Activated naive CD4-positive, alpha-beta T cell treated with anti-CD3 and anti-CD28 coated beads, Interleukin-2, amount 50 U/mL, for 72 hours (primary cell): ENCODE measurements around the gene RASL11B. TPM values are rescaled to one million over a fixed set of nuclear protein-coding genes. Genes with fewer than 3 reads are reported as not detected.

Source experiments
- ATAC-seq, 2 donors: fragments of 150-1000 bp; cut with Tn5 transposase; 2 replicates each; pipeline ENCODE4 v1.10.0; 2021; ENCODE audit warnings: mild to moderate bottlenecking in 2 of 2, moderate library complexity in 2 of 2
- DNase-seq, 2 donors: peaks; one replicate each; pipeline ENCODE4 v3.0.0; 2021 to 2022; ENCODE audit warnings: low spot score in 2 of 2
- H3K27ac Mint-ChIP-seq, 2 donors: one replicate each; pipeline ENCODE4 v1.8.0; 2022; ENCODE audit warnings: mild to moderate bottlenecking in 2 of 2, mixed read lengths in 2 of 2
- H3K36me3 Mint-ChIP-seq, 2 donors: one replicate each; pipeline ENCODE4 v1.8.0; 2022; ENCODE audit warnings: mixed read lengths in 2 of 2
- H3K9me3 Mint-ChIP-seq, 2 donors: one replicate each; pipeline ENCODE4 v1.8.0; 2022; ENCODE audit warnings: mixed read lengths in 2 of 2
- total RNA-seq, 2 donors: library from RNA; stranded (reverse); gene quantifications; one replicate each; pipeline ENCODE4 v1.2.3, GENCODE V29; 2022

Gene RASL11B
- total RNA-seq, 2 donors from 2014 or later = 0.14 to 0.84 TPM

GRCh38 chr4:52838729-52839586 is 23.2 kb upstream of the RASL11B start:
- no peaks in the 10 kb centered on the region for H3K9me3 Mint-ChIP-seq
- no peak overlapping the region for H3K27ac Mint-ChIP-seq
- DNase-seq = no peak
- ATAC-seq = no peak
- H3K36me3 Mint-ChIP-seq = no peaks in the 10 kb centered on the region

DNA sequence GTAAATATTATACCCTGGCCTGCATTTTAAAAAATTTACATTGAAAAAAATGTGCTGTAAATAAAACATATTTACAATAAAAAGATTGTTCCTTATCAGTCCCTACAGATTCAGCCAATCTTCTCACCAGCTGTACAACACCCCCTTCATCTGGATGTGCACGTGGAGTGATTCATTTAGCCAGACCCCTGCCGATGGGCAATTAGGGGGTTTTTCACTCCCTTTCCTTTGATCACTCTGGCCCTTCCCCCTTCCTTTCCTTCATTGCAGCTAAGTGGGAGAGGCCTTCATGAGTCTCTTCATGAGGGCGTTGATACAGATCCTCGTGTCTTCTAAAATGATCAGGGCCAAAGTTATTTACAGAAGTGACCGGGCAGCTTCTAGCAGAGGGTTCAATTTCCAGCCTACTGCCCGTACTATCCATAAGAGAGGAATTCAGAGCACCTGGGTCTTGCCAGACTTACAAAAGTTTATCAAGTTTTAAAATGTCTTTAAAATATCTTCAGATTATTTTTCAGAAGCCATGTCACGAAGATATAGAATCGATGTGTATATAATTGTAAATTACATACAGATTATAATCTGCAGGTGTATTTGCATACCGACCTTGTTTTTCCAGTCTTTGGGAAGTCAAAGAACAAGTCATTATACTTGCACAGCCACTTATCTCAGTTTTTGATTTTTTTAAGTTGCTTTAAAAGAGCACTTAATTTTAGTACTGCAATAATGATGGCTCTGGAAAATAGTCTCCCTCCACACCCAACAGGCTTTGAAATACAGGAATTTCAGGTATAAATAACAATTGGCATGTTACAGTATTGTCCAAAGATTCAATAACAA is 21.4 kb upstream of the RASL11B start:
- H3K36me3 Mint-ChIP-seq = no peaks in the 10 kb centered on the region
- ATAC-seq (no peak), DNase-seq (no peak)
- H3K9me3 Mint-ChIP-seq = no peaks in the 10 kb centered on the region
- H3K27ac Mint-ChIP-seq = no peak overlapping the region

DNA sequence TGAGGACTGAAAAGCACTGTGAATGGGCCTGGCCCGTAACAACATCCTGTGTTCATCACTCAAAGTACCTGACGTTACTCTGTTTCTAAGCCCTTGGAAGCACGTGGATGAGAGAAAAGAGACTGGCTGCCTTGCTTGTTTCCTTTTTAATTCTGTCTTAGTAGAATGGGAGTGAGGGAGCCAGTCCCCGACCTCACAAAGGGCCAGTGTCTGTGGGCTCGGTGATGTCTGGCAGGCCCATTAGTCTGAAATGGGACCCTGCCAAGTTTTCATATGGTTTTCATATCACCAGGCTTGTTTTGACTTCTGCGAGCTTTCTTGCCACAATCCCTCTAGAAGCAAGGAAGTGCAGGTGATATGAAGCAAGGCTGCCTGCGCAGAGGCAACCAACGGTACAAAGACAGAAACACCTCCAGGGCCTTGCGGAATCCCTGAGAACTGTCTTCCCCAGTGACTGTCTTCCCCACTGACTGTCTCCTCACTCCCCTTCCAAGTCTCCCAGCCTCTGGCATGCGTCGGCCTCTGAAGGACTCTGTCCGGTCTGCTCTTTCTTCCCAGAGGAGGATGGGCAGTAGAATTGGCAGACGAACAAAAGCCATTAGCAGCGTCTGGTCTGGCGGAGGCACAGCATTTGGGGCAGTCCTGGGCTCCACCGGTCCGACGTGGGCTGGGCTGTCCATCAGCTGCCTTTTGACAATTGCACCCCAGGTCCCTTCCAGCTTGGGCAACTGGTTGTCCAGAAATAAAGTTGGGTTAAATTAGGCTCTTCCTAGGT is 20.2 kb upstream of the RASL11B start:
- no peak for ATAC-seq
- H3K9me3 Mint-ChIP-seq = no peaks in the 10 kb centered on the region

DNA sequence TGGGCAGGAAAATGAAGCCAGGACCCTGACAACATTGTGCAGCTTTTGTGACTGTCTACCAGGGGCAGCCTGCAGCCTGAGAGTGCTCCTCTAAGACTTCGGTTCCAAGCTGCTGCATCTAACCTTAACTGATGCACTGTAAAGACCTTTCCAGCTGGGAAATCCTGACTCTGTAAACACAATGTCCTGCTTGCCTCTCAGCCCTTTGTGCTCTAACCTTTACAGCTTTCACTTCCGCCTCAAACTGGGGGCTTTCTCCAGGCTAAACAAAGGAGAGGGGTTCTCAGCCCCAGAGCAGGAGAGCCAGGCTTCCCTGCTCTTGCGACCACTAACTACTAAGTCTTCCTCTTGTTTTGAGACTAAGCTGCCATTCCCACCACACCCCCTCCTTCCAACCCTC is 19.3 kb upstream of the RASL11B start:
- ATAC-seq (no peak), DNase-seq (no peak)
- H3K36me3 Mint-ChIP-seq = no peaks in the 10 kb centered on the region
- no peaks in the 10 kb centered on the region for H3K9me3 Mint-ChIP-seq
- no peak overlapping the region for H3K27ac Mint-ChIP-seq

More for the DNA sequence above, 20.2 kb upstream of the RASL11B start:
- DNase-seq = no peak
- Mint-ChIP-seq H3K27ac (no peak overlapping the region), H3K36me3 (no peaks in the 10 kb centered on the region)

DNA sequence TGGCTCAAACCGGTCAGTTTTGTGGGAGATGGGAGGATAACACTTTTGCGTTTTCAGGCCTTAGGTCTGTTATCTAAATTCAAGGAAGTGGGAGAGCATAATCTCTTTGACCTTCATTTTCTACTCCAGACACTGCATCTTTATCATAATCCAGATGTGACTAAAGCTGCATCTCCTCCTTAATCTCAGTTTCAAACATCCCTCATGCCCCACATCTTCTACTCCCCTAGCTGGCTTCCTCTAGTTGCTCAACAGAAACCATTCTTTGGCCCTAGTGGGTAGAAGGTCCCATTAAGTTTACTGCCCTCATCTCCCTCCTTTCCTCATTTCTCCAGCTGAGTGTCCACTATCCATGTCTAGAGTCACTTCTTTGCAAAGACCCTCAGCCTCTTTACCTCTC is 18.8 kb upstream of the RASL11B start:
- DNase-seq (no peak), ATAC-seq (peak in 1 of 2 donors; percentile 43)
- Mint-ChIP-seq H3K36me3 (no peaks in the 10 kb centered on the region), H3K27ac (no peak overlapping the region), H3K9me3 (no peaks in the 10 kb centered on the region)

GRCh38 chr4:52843958-52844357 is 18.2 kb upstream of the RASL11B start:
- Mint-ChIP-seq H3K27ac (peak overlapping the region in 1 of 2 donors; percentile 4), H3K36me3 (no peaks in the 10 kb centered on the region), H3K9me3 (no peaks in the 10 kb centered on the region)
- ATAC-seq = no peak
- no peak for DNase-seq

DNA sequence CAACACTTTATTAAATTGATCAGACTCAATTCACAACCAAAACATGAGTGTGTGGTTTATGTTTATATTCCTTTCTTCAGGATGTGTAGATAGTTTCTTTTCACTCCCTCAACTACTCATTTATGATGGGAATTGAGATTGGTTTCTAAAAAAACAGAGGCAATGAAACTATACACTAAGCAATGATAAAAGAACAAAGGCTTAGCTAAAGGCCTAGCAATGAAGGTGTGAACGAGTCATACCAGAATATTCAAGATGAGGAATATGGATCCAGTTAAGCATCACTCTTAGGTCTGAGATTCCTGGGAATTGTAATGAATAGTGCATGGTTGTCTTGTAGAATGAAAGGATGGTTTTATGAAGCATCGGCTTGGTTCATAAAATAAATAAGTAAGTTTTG is 17.5 kb upstream of the RASL11B start:
- H3K9me3 Mint-ChIP-seq = no peaks in the 10 kb centered on the region
- ATAC-seq (peak; percentile 53 to 91), DNase-seq (no peak)
- no peak overlapping the region for H3K27ac Mint-ChIP-seq
- no peaks in the 10 kb centered on the region for H3K36me3 Mint-ChIP-seq

DNA sequence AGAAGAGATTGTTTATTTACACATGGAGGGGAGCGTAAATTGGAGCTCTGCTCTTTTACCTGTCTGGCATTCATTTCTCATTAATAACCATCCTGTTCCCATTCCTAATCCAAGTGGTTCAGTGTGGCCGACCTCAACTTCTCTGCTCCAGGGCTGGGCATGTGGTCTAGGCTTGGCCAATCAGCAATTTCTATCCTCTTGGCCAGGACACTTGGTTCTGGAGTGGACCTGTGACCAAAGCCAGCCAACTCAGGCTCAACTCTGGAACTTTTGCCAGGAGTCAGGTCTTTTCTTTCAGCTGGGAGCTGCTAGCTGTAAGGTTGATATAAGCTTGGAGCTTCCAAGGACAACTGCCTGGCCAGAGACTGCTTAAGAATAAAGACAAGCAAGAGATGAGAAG is 15.6 kb upstream of the RASL11B start:
- no peaks in the 10 kb centered on the region for H3K9me3 Mint-ChIP-seq
- no peaks in the 10 kb centered on the region for H3K36me3 Mint-ChIP-seq

DNA sequence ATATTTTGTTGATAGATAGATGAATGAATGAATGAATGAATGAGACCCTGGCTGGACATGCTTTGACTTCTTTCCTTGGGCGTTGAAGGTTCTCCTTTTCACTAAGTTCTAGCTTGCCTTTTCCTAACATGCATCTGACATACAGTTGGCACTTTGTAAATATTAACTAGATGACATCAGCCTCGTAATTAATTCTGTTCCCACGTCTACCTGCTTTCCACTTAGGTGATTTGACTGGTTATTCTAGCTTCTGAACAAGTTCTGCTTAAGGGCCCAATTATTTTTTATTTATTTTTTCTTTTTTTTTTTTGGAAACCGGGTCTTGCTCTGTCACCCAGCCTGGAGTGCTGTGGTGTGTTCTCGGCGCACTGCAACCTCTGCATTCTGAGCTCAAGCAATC is 13.9 kb upstream of the RASL11B start:
- no peak for DNase-seq
- ATAC-seq = no peak
- H3K9me3 Mint-ChIP-seq = no peaks in the 10 kb centered on the region
- no peaks in the 10 kb centered on the region for H3K36me3 Mint-ChIP-seq
- H3K27ac Mint-ChIP-seq = no peak overlapping the region

More for the DNA sequence above, 15.6 kb upstream of the RASL11B start:
- no peak for ATAC-seq
- H3K27ac Mint-ChIP-seq = no peak overlapping the region
- DNase-seq = no peak

DNA sequence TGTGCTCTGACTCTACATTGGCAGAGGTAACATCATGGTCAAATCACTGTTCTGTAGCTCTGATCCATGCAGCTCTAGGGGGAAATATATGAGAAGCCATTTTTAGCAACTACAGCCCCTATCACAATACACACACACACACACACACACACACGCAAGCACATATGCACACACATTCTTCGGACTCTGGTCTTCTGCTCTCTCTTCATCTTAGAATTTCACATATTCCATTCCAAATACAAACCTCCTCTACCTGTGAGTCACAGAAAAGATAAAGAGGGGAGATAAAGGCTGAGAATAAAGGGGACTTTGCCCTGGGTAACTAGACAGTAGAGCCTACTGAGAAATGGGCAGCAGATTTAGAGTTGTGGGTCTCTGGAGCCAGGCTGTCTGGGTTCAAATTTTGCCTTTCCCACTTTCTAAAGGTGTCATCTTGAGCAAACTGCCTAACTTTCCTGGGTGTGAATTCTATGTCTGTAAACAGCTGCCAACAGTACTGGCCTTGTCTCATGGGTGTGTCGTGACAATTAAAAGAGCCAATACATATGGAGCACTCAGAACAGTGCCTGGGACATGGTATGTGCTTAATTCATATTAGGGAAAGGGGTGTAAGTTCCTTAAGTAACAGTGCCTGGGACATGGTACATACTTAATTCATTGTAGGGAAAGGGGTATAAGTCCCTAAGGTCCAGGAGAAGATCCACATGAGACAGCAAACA is 11.6 kb upstream of the RASL11B start:
- no peak for ATAC-seq
- no peaks in the 10 kb centered on the region for H3K9me3 Mint-ChIP-seq
- no peaks in the 10 kb centered on the region for H3K36me3 Mint-ChIP-seq
- DNase-seq = no peak
- H3K27ac Mint-ChIP-seq = no peak overlapping the region

DNA sequence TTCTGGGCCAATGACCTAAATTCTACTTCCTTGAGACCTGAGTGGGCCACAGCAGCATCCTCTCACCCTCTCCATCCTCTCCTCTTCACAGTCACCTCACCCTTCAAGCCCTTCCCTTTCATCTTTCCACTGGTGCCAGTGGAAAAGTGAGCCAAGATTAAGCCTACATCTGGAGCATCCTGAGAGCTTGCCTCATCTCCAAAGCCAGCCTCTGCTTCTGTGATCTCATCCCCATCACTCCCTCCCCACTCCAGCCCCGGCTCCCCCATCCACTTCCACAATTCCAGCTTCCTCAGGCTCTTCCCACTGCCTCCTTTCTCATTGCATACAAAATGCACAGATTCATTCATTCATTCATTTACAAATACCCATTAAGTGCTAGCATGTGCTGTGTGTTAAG is 10.1 kb upstream of the RASL11B start:
- Mint-ChIP-seq H3K9me3 (no peaks in the 10 kb centered on the region), H3K36me3 (peaks cover 0 to 3% of the 10 kb centered on the region in 2 donors), H3K27ac (no peak overlapping the region)
- DNase-seq (no peak), ATAC-seq (no peak)

- ATAC-seq (no peak), DNase-seq (no peak)
- Mint-ChIP-seq H3K36me3 (peaks cover 0 to 9% of the 10 kb centered on the region in 2 donors), H3K9me3 (peaks cover 0 to 2% of the 10 kb centered on the region in 2 donors), H3K27ac (no peak overlapping the region)
Measured at GRCh38 chr4:52852711-52853110, 9.4 kb upstream of the RASL11B start.

DNA sequence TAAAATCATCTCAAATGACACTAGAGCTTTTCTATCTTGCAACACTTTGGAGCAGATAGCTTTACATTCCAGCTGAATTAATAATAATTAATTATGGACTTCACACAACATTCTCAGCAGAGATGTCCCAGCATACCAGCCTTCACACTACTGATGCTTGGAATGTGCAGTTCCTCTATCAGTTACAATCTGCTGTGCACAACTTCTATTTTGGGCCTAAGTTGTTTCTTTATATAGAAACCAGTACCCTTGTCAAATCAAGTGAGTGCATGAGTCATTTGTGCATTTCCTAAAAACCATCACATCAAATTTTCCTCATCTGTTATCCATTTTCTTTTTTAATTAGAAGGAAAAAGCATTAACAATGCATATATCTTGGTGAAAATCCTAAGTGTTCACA is 8.8 kb upstream of the RASL11B start:
- Mint-ChIP-seq H3K36me3 (peaks cover 0 to 16% of the 10 kb centered on the region in 2 donors), H3K27ac (no peak overlapping the region), H3K9me3 (peaks cover 0 to 8% of the 10 kb centered on the region in 2 donors)
- no peak for DNase-seq
- no peak for ATAC-seq

- no peak overlapping the region for H3K27ac Mint-ChIP-seq
- peaks cover 3 to 14% of the 10 kb centered on the region in 2 donors for H3K9me3 Mint-ChIP-seq
- DNase-seq (no peak), ATAC-seq (no peak)
- H3K36me3 Mint-ChIP-seq = peaks cover 6 to 17% of the 10 kb centered on the region in 2 donors
Measured at GRCh38 chr4:52856801-52857200, 5.3 kb upstream of the RASL11B start.

GRCh38 chr4:52860361-52860760 is 1.8 kb upstream of the RASL11B start:
- peaks cover 3 to 14% of the 10 kb centered on the region in 2 donors for H3K9me3 Mint-ChIP-seq
- H3K27ac Mint-ChIP-seq = no peak overlapping the region
- peaks cover 6 to 17% of the 10 kb centered on the region in 2 donors for H3K36me3 Mint-ChIP-seq
- no peak for ATAC-seq
- DNase-seq = no peak

- DNase-seq (no peak), ATAC-seq (no peak)
- H3K9me3 Mint-ChIP-seq = peaks cover 3 to 14% of the 10 kb centered on the region in 2 donors
- peaks cover 6 to 17% of the 10 kb centered on the region in 2 donors for H3K36me3 Mint-ChIP-seq
- H3K27ac Mint-ChIP-seq = no peak overlapping the region
Measured at GRCh38 chr4:52861171-52861823, 820 bp upstream of the RASL11B start.
